Astrocyte (in vitro differentiated cells and primary cell): ENCODE results near the gene AAGAB.

Source experiments
- EZH2 ChIP-seq: IDR thresholded peaks from 2 replicates; pipeline ENCODE4 v1.6.1; 2012; ENCODE audit warnings: mild to moderate bottlenecking, low read length, inconsistent platforms; ENCODE audit not compliant: insufficient read depth
- TF ChIP-seq, protein P1 (sequence below): IDR thresholded peaks from 2 replicates; pipeline ENCODE4 v1.5.1; 2011; ENCODE audit warnings: low read depth, mild to moderate bottlenecking, inconsistent platforms, low read length, moderate library complexity; ENCODE audit not compliant: insufficient read depth

GRCh38 chr15:67296188-67296587 lies 41.7 kb upstream of the AAGAB start:
- TF ChIP-seq, protein P1, sequence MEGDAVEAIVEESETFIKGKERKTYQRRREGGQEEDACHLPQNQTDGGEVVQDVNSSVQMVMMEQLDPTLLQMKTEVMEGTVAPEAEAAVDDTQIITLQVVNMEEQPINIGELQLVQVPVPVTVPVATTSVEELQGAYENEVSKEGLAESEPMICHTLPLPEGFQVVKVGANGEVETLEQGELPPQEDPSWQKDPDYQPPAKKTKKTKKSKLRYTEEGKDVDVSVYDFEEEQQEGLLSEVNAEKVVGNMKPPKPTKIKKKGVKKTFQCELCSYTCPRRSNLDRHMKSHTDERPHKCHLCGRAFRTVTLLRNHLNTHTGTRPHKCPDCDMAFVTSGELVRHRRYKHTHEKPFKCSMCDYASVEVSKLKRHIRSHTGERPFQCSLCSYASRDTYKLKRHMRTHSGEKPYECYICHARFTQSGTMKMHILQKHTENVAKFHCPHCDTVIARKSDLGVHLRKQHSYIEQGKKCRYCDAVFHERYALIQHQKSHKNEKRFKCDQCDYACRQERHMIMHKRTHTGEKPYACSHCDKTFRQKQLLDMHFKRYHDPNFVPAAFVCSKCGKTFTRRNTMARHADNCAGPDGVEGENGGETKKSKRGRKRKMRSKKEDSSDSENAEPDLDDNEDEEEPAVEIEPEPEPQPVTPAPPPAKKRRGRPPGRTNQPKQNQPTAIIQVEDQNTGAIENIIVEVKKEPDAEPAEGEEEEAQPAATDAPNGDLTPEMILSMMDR, result no peak
- no peak for TF ChIP-seq EZH2
